GM21786 (cell line): ENCODE measurements around the gene FRG2C.
"Not testable (repeated sequence)": the region's sequence is repeated elsewhere in the genome, so short reads cannot be mapped to it uniquely, and the experiment has no call there.

Source experiments
- ATAC-seq: cut with Tn5 transposase; IDR thresholded peaks from one replicate; pipeline ENCODE4 v1.9.1; 2021; ENCODE audit not compliant: unreplicated experiment

FRG2C gene

GRCh38 chr3:75669348-75670297 is 5.5 kb downstream of the FRG2C start:
- not testable (repeated sequence) for ATAC-seq

GRCh38 chr3:75670298-75671286 is 6.5 kb downstream of the FRG2C start:
- ATAC-seq: not testable (repeated sequence)

GRCh38 chr3:75671287-75672139 is 7.4 kb downstream of the FRG2C start:
- ATAC-seq: not testable (repeated sequence)

- ATAC-seq: not testable (repeated sequence)
Measured at GRCh38 chr3:75672140-75672775, 8.1 kb downstream of the FRG2C start.

GRCh38 chr3:75683965-75684364 is 19.8 kb downstream of the FRG2C start:
- not testable (repeated sequence) for ATAC-seq

GRCh38 chr3:75687323-75687722 is 23.2 kb downstream of the FRG2C start:
- no peak for ATAC-seq

- no peak for ATAC-seq
Measured at GRCh38 chr3:75692061-75692460, 27.9 kb downstream of the FRG2C start.
